Liver (tissue), 9 donors: ENCODE measurements around the gene SLC45A1. TPM values are rescaled to one million over a fixed set of nuclear protein-coding genes. Genes with fewer than 3 reads are reported as not detected.
A peak's percentile ranks its signal among the peaks of the same experiment; 100 is the strongest.

Experiments used
- DNase-seq: peaks from one replicate; pipeline ENCODE4 v3.0.0-alpha.2; 2017; ENCODE audit warnings: low spot score
- H3K27ac ChIP-seq, 2 donors: one replicate each; pipeline ENCODE4 v1.7.0; 2013; ENCODE audit warnings: inconsistent platforms in 2 of 2, low read length in 2 of 2, control low read depth in 1 of 2, low read depth in 1 of 2, mild to moderate bottlenecking in 1 of 2
- H3K27me3 ChIP-seq, 4 donors: one replicate each; pipeline versions ENCODE4 v1.6.1 to v1.7.0; 2013; ENCODE audit warnings: low read length in 3 of 4, inconsistent platforms in 1 of 4, mild to moderate bottlenecking in 1 of 4, moderate library complexity in 1 of 4; ENCODE audit not compliant: control insufficient read depth in 4 of 4, insufficient read depth in 4 of 4
- H3K36me3 ChIP-seq, 4 donors: one replicate each; pipeline versions ENCODE4 v1.6.1 to v1.7.0; 2013; ENCODE audit warnings: low read length in 3 of 4, mild to moderate bottlenecking in 3 of 4, low read depth in 1 of 4, moderate library complexity in 1 of 4; ENCODE audit not compliant: control insufficient read depth in 4 of 4, insufficient read depth in 3 of 4
- H3K4me1 ChIP-seq, 4 donors: one replicate each; pipeline versions ENCODE4 v1.6.1 to v1.7.0; 2013; ENCODE audit warnings: low read length in 3 of 4, mild to moderate bottlenecking in 3 of 4, moderate library complexity in 1 of 4; ENCODE audit not compliant: control insufficient read depth in 4 of 4, insufficient read depth in 4 of 4
- H3K4me3 ChIP-seq, 3 donors: one replicate each; pipeline versions ENCODE4 v1.6.1 to v1.7.0; 2013; ENCODE audit warnings: low read length in 3 of 3, control low read depth in 1 of 3, low read depth in 1 of 3, mild to moderate bottlenecking in 1 of 3
- H3K9ac ChIP-seq, 2 donors: one replicate each; pipeline ENCODE4 v1.7.0; 2013; ENCODE audit warnings: low read length in 2 of 2, mild to moderate bottlenecking in 2 of 2, moderate library complexity in 2 of 2, control low read depth in 1 of 2, low read depth in 1 of 2
- H3K9me3 ChIP-seq, 4 donors: one replicate each; pipeline versions ENCODE4 v1.6.1 to v1.7.0; 2013; ENCODE audit warnings: low read length in 3 of 4; ENCODE audit not compliant: control insufficient read depth in 4 of 4
- EGR1 ChIP-seq, 2 donors: IDR thresholded peaks; 2 replicates each; pipeline ENCODE4 v1.6.1; 2016 to 2018; ENCODE audit warnings: antibody characterized with exemption in 2 of 2, low read depth in 2 of 2
- FOXA2 ChIP-seq: IDR thresholded peaks from 2 replicates; pipeline ENCODE4 v1.6.1; 2016; ENCODE audit warnings: antibody characterized with exemption
- GABPA ChIP-seq, 2 donors: IDR thresholded peaks in 1 of 2; conservative IDR thresholded peaks in 1 of 2; 2 replicates each; pipeline ENCODE4 v1.6.1; 2016; ENCODE audit warnings: antibody characterized with exemption in 2 of 2, mild to moderate bottlenecking in 1 of 2, moderate library complexity in 1 of 2
- HNF4A ChIP-seq, 2 donors: conservative IDR thresholded peaks; 2 replicates each; pipeline ENCODE4 v1.6.1; 2016; ENCODE audit warnings: antibody characterized with exemption in 2 of 2, mild to moderate bottlenecking in 2 of 2
- HNF4G ChIP-seq: IDR thresholded peaks from 2 replicates; pipeline ENCODE4 v1.6.1; 2016; ENCODE audit warnings: antibody characterized with exemption
- JUND ChIP-seq, 2 donors: IDR thresholded peaks; 2 replicates each; pipeline ENCODE4 v1.6.1; 2016; ENCODE audit warnings: antibody characterized with exemption in 2 of 2
- MAX ChIP-seq: IDR thresholded peaks from 2 replicates; pipeline ENCODE4 v1.6.1; 2016; ENCODE audit warnings: antibody characterized with exemption
- NR2F2 ChIP-seq: IDR thresholded peaks from 2 replicates; pipeline ENCODE4 v1.6.1; 2016; ENCODE audit warnings: antibody characterized with exemption
- RAD21 ChIP-seq, 2 donors: IDR thresholded peaks; 2 replicates each; pipeline ENCODE4 v1.6.1; 2016; ENCODE audit warnings: antibody characterized with exemption in 2 of 2, mild to moderate bottlenecking in 2 of 2
- REST ChIP-seq: IDR thresholded peaks from 2 replicates; pipeline ENCODE4 v1.6.1; 2016; ENCODE audit warnings: antibody characterized with exemption, mild to moderate bottlenecking
- RXRA ChIP-seq, 2 donors: IDR thresholded peaks; 2 replicates each; pipeline ENCODE4 v1.6.1; 2017 to 2018; ENCODE audit warnings: antibody characterized with exemption in 2 of 2, mild to moderate bottlenecking in 1 of 2
- SP1 ChIP-seq: IDR thresholded peaks from 2 replicates; pipeline ENCODE4 v1.6.1; 2018; ENCODE audit warnings: antibody characterized with exemption, mild to moderate bottlenecking
- TAF1 ChIP-seq: conservative IDR thresholded peaks from 2 replicates; pipeline ENCODE4 v1.6.1; 2016; ENCODE audit warnings: antibody characterized with exemption, mild to moderate bottlenecking
- YY1 ChIP-seq: IDR thresholded peaks from 2 replicates; pipeline ENCODE4 v1.6.1; 2016; ENCODE audit warnings: antibody characterized with exemption, mild to moderate bottlenecking
- WGBS: extraction: QIAGEN DNeasy Blood & Tissue Kit; methylation state at CpG from one replicate; pipeline ENCODE4 v1.1.7; 2013; 5-methylcytosine and 5-hydroxymethylcytosine counted together
- polyA plus RNA-seq, 2 donors: library from polyadenylated mRNA; stranded (reverse) in 1 of 2; unstranded in 1 of 2; fragments of 200-250 nt in 1 of 2; fragments of >200 nt in 1 of 2; fragmentation: Nextera tagmentation in 1 of 2; extraction: Ambion mirVana in 1 of 2; gene quantifications; one replicate each; pipeline versions ENCODE4 v1.2.1 to v1.2.3, GENCODE V29; 2013 to 2015
- total RNA-seq, 2 donors: library from RNA; depleted of rRNA; stranded (reverse); fragments of >200 nt; gene quantifications; one replicate each; pipeline ENCODE4 v1.2.3, GENCODE V29; 2014
- TF ChIP-seq, protein P1 (sequence below): IDR thresholded peaks from 2 replicates; pipeline ENCODE4 v1.6.1; 2016; ENCODE audit warnings: antibody characterized with exemption
- TF ChIP-seq, protein P2 (sequence below): fragments of 150-350 bp; IDR thresholded peaks from 2 replicates; pipeline ENCODE4 v1.5.1; 2017; ENCODE audit warnings: improper control_type of control experiment, low read depth, low read length; ENCODE audit not compliant: missing input control
- TF ChIP-seq, protein P3 (sequence below): IDR thresholded peaks from 2 replicates; pipeline ENCODE4 v1.6.1; 2016; ENCODE audit warnings: antibody characterized with exemption
- donor health status: healthy.
- donor health status: healthy.
- donor health status: healthy.
- donor health status: healthy.
- donor health status: healthy.

The SLC45A1 gene
- total and polyA plus RNA-seq, 4 donors = 0.08 to 0.29 (median 0.14) TPM; not detected in 1

DNA sequence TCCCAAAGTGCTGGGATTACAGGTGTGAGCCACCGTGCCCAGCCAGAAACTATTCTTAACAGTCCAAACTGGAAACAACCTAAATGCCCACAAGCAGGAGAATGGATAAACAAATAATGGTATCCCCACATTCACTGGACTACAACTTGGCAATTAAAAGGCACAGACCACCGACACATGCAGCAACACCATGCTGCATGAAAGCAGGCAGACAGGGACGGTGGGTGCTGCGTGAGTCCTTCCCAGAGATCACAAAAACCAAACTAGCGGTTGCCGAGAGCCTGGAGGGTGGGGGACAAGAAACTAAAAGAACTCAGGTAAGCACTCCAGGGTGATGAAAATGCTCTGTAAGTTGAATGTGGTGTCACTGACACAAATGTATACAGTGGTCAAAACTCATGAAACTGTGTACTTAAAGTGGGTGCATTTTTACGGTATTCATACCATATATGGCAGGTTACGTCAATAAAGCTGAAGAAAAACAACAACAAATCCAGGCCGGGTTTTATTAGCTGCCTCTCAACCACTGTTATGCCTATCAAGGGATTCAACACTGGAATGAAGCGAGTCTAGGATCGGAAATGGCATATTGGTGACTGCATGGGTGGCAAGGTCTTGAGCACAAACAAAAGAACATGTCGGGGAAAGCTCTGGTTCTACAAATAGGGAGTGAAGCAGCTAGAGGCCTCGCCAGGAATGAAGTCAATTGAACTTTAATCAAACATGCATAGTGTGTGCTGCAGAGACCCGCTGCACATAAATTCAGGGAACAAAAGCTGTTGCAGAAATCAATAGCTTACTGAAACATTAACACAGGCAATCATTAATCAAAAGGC is 52.4 kb downstream of the SLC45A1 start:
- no peak overlapping the region for H3K4me3 ChIP-seq
- H3K36me3 ChIP-seq = peaks cover 3 to 8% (median 6%) of the 10 kb centered on the region in 4 donors
- no peak for DNase-seq
- WGBS = 60% methylated on average over 14 of the region's 14 CpGs
- TF ChIP-seq RXRA (IDR thresholded peaks at IDR 0.05) = peak; percentile 30 to 57
- TF ChIP-seq HNF4A (conservative IDR thresholded peaks at IDR 0.05) = peak; percentile 68 to 69
- TF ChIP-seq YY1 = peak; percentile 65
- TF ChIP-seq RAD21 (IDR thresholded peaks at IDR 0.05) = peak; percentile 12 to 34
- TF ChIP-seq, protein P1, sequence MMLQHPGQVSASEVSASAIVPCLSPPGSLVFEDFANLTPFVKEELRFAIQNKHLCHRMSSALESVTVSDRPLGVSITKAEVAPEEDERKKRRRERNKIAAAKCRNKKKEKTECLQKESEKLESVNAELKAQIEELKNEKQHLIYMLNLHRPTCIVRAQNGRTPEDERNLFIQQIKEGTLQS = peak; percentile 62
- TF ChIP-seq NR2F2 = no peak
- no peak for TF ChIP-seq FOXA2
- TF ChIP-seq SP1 = peak; percentile 66
- peak in 1 of 2 donors; percentile 44 for TF ChIP-seq JUND (IDR thresholded peaks at IDR 0.05)
- peaks cover 29 to 79% (median 65%) of the 10 kb centered on the region in 4 donors for H3K4me1 ChIP-seq
- no peaks in the 10 kb centered on the region for H3K27me3 ChIP-seq
- peak overlapping the region; percentile 32 to 55 for H3K27ac ChIP-seq
- no peaks in the 10 kb centered on the region for H3K9me3 ChIP-seq
- H3K9ac ChIP-seq = peak overlapping the region in 1 of 2 donors; percentile 8

DNA sequence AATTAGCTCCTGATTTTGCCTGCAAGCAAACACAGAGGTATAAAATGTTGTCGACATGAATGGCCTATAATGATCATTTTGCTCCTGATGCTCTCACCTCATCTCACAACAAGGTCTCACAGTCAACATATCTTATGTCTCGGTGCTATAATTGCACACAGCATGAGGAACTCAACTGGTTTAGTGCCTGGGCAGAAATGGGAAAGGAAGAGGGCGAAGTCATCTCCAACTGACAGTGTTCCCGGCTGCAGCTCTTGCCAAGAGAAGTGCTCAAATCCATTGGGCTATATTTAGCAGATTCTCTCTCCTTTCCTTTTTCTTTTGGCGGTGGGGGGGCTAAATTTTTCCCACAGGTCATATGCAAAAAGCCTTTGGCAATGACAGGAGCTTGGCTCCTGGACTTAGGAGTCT is 53.0 kb downstream of the SLC45A1 start:
- peak overlapping the region; percentile 32 to 55 for H3K27ac ChIP-seq
- H3K27me3 ChIP-seq = no peaks in the 10 kb centered on the region
- H3K9me3 ChIP-seq = no peaks in the 10 kb centered on the region
- no peak for DNase-seq
- H3K9ac ChIP-seq = peak overlapping the region in 1 of 2 donors; percentile 8
- H3K36me3 ChIP-seq = peaks cover 0 to 6% (median 4%) of the 10 kb centered on the region in 4 donors
- H3K4me1 ChIP-seq = peaks cover 29 to 73% (median 64%) of the 10 kb centered on the region in 4 donors
- no peak overlapping the region for H3K4me3 ChIP-seq
- WGBS = 21% methylated on average over 5 of the region's 5 CpGs
- TF ChIP-seq EGR1 (IDR thresholded peaks at IDR 0.05; ENCODE audit: low read depth in 2 of 2) (no peak), RAD21 (IDR thresholded peaks at IDR 0.05) (peak in 1 of 2 donors; percentile 0), SP1 (no peak)

- H3K9ac ChIP-seq = no peak overlapping the region
- TF ChIP-seq FOXA2 (no peak), REST (no peak), HNF4G (no peak), EGR1 (IDR thresholded peaks at IDR 0.05; ENCODE audit: low read depth in 2 of 2) (no peak), MAX (no peak), YY1 (no peak), TAF1 (no peak), GABPA (IDR thresholded peaks at IDR 0.05 in 1 of 2, conservative IDR thresholded peaks at IDR 0.05 in 1 of 2) (no peak), SP1 (no peak), NR2F2 (no peak)
- TF ChIP-seq, protein P2, sequence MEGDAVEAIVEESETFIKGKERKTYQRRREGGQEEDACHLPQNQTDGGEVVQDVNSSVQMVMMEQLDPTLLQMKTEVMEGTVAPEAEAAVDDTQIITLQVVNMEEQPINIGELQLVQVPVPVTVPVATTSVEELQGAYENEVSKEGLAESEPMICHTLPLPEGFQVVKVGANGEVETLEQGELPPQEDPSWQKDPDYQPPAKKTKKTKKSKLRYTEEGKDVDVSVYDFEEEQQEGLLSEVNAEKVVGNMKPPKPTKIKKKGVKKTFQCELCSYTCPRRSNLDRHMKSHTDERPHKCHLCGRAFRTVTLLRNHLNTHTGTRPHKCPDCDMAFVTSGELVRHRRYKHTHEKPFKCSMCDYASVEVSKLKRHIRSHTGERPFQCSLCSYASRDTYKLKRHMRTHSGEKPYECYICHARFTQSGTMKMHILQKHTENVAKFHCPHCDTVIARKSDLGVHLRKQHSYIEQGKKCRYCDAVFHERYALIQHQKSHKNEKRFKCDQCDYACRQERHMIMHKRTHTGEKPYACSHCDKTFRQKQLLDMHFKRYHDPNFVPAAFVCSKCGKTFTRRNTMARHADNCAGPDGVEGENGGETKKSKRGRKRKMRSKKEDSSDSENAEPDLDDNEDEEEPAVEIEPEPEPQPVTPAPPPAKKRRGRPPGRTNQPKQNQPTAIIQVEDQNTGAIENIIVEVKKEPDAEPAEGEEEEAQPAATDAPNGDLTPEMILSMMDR = no peak
- TF ChIP-seq, protein P3, sequence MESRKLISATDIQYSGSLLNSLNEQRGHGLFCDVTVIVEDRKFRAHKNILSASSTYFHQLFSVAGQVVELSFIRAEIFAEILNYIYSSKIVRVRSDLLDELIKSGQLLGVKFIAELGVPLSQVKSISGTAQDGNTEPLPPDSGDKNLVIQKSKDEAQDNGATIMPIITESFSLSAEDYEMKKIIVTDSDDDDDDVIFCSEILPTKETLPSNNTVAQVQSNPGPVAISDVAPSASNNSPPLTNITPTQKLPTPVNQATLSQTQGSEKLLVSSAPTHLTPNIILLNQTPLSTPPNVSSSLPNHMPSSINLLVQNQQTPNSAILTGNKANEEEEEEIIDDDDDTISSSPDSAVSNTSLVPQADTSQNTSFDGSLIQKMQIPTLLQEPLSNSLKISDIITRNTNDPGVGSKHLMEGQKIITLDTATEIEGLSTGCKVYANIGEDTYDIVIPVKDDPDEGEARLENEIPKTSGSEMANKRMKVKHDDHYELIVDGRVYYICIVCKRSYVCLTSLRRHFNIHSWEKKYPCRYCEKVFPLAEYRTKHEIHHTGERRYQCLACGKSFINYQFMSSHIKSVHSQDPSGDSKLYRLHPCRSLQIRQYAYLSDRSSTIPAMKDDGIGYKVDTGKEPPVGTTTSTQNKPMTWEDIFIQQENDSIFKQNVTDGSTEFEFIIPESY = no peak
- TF ChIP-seq, protein P1 = no peak
These were observed 53.6 kb downstream of the SLC45A1 start for GRCh38 chr1:8371372-8371991.

More at GRCh38 chr1:8371372-8371991, 53.6 kb downstream of the SLC45A1 start:
- DNase-seq = no peak
- Histone ChIP-seq H3K36me3 (peaks cover 0 to 5% (median under 1%) of the 10 kb centered on the region in 4 donors), H3K27ac (peak overlapping the region; percentile 22 to 55), H3K9me3 (no peaks in the 10 kb centered on the region), H3K4me3 (no peak overlapping the region), H3K4me1 (peaks cover 29 to 73% (median 64%) of the 10 kb centered on the region in 4 donors), H3K27me3 (no peaks in the 10 kb centered on the region)
- 82% methylated on average over 9 of the region's 9 CpGs for WGBS
